A549 (cell line): ENCODE results near the gene GFY. TPM values are rescaled to one million over a fixed set of nuclear protein-coding genes. Genes with fewer than 3 reads are reported as not detected.

Experiments used
- ATAC-seq, 2 experiments: fragments of 200-7000 bp in 1 of 2; fragments of >200 bp in 1 of 2; cut with Nextera tagmentation in 1 of 2; cut with Tn5 transposase in 1 of 2; 3 replicates each; pipeline versions ENCODE4 v1.8.0 to v1.9.1; 2018 to 2020; ENCODE audit warnings: mild to moderate bottlenecking in 1 of 2, moderate library complexity in 1 of 2
- CTCF ChIA-PET: fragments of 300-600 bp; sonication (Branson Sonifier 250); formaldehyde crosslinking; extraction: SDS; loops from one replicate; lab custom pipeline; 2021; ENCODE audit warnings: antibody characterized with exemption, inconsistent platforms; lab: Yijun Ruan, JAX
- POLR2A ChIA-PET: fragments of 350-600 bp; formaldehyde crosslinking; extraction: SDS; loops from one replicate; lab custom pipeline; 2021; ENCODE audit warnings: antibody characterized with exemption, inconsistent platforms; lab: Yijun Ruan, JAX
- DNase-seq, 2 experiments: peaks; one replicate each; pipeline versions ENCODE4 v3.0.0 to v3.0.0-alpha.2; 2011 to 2016; ENCODE audit warnings: low read depth in 1 of 2, low spot score in 1 of 2
- FAIRE-seq: peaks from 2 replicates; lab custom pipeline; 2011; peaks lifted over from hg19 to GRCh38; lab: Jason Lieb, UNC
- H3K27ac ChIP-seq, 2 experiments: fragments of >200 bp; sonication (Bioruptor Twin); formaldehyde crosslinking; 3 replicates each; pipeline ENCODE4 v1.5.1; 2016 to 2017
- H3K4me1 ChIP-seq: fragments of >200 bp; sonication (Bioruptor Twin); formaldehyde crosslinking; 3 replicates; pipeline ENCODE4 v1.6.1; 2016
- H3K4me2 ChIP-seq: fragments of >200 bp; sonication (Bioruptor Twin); formaldehyde crosslinking; 3 replicates; pipeline ENCODE4 v1.6.1; 2016
- H3K4me3 ChIP-seq: fragments of >200 bp; sonication (Bioruptor Twin); formaldehyde crosslinking; 3 replicates; pipeline ENCODE4 v1.5.1; 2016
- H3K9me3 ChIP-seq: fragments of >200 bp; sonication (Bioruptor Twin); formaldehyde crosslinking; 3 replicates; pipeline ENCODE4 v1.6.1; 2016
- CBX8 ChIP-seq: fragments of 200-600 bp; sonication (generic); IDR thresholded peaks from 2 replicates; pipeline ENCODE4 v1.6.1; 2016
- CEBPB ChIP-seq, 2 experiments: fragments of >200 bp in 1 of 2; sonication (Bioruptor Twin) in 1 of 2; formaldehyde crosslinking in 1 of 2; IDR thresholded peaks; 2 replicates each; pipeline ENCODE4 v1.6.1; 2012 to 2016
- EHMT2 ChIP-seq: fragments of 200-600 bp; sonication (generic); IDR thresholded peaks from 2 replicates; pipeline ENCODE4 v1.6.1; 2016; ENCODE audit warnings: antibody characterized with exemption, low read depth, mild to moderate bottlenecking, moderate library complexity
- EP300 ChIP-seq, 2 experiments: fragments of >200 bp; sonication (Bioruptor Twin); formaldehyde crosslinking; IDR thresholded peaks; 2 replicates in 1 of 2; 3 replicates in 1 of 2; pipeline ENCODE4 v1.6.1; 2016 to 2017
- ESRRA ChIP-seq: fragments of 150-350 bp; IDR thresholded peaks from 2 replicates; pipeline ENCODE4 v1.6.1; 2014; ENCODE audit warnings: mild to moderate bottlenecking, low read length, borderline replicate concordance
- FOSL2 ChIP-seq, 2 experiments: fragments of 450-650 bp in 1 of 2; fragments of >200 bp in 1 of 2; sonication (Bioruptor Twin) in 1 of 2; formaldehyde crosslinking; IDR thresholded peaks; 2 replicates each; pipeline versions ENCODE4 v1.5.0 to v1.6.1; 2016 to 2020; ENCODE audit warnings: mild to moderate bottlenecking in 1 of 2, moderate library complexity in 1 of 2
- FOXS1 ChIP-seq: fragments of 250-450 bp; sonication (Bioruptor Pico); IDR thresholded peaks from 2 replicates; pipeline ENCODE4 v1.5.0; 2020; ENCODE audit warnings: mild to moderate bottlenecking, moderate library complexity
- GATA3 ChIP-seq: IDR thresholded peaks from 2 replicates; pipeline ENCODE4 v1.6.1; 2012; ENCODE audit warnings: borderline replicate concordance
- HEYL ChIP-seq: fragments of 250-450 bp; sonication (Bioruptor Pico); IDR thresholded peaks from 2 replicates; pipeline ENCODE4 v1.8.0; 2021; ENCODE audit warnings: mild to moderate bottlenecking, moderate library complexity
- HOXA7 ChIP-seq: fragments of 250-450 bp; sonication (Bioruptor Pico); IDR thresholded peaks from 2 replicates; pipeline ENCODE4 v1.5.0; 2020; ENCODE audit warnings: mild to moderate bottlenecking, moderate library complexity
- JUN ChIP-seq, 2 experiments: fragments of >200 bp; sonication (Bioruptor Twin); formaldehyde crosslinking; IDR thresholded peaks; 2 replicates in 1 of 2; 3 replicates in 1 of 2; pipeline ENCODE4 v1.6.1; 2016 to 2017
- JUNB ChIP-seq: fragments of >200 bp; sonication (Bioruptor Twin); formaldehyde crosslinking; IDR thresholded peaks from 2 replicates; pipeline ENCODE4 v1.6.1; 2016
- KDM1A ChIP-seq: fragments of 200-600 bp; sonication (generic); IDR thresholded peaks from 2 replicates; pipeline ENCODE4 v1.6.1; 2016; ENCODE audit warnings: low read depth, mild to moderate bottlenecking
- KDM5A ChIP-seq: fragments of 200-600 bp; sonication (generic); IDR thresholded peaks from 2 replicates; pipeline ENCODE4 v1.6.1; 2016; ENCODE audit warnings: antibody characterized with exemption, mild to moderate bottlenecking
- NFE2L2 ChIP-seq: fragments of 150-350 bp; conservative IDR thresholded peaks from 2 replicates; pipeline ENCODE4 v1.6.1; 2014; ENCODE audit warnings: low read length
- PHF8 ChIP-seq: fragments of 200-600 bp; sonication (generic); IDR thresholded peaks from 2 replicates; pipeline ENCODE4 v1.6.1; 2016; ENCODE audit warnings: low read depth, mild to moderate bottlenecking, antibody characterized with exemption, moderate library complexity, borderline replicate concordance
- POLR2A ChIP-seq: IDR thresholded peaks from 2 replicates; pipeline ENCODE4 v1.6.1; 2012; ENCODE audit warnings: mild to moderate bottlenecking, low read length
- RCOR1 ChIP-seq: fragments of 150-350 bp; IDR thresholded peaks from 2 replicates; pipeline ENCODE4 v1.6.1; 2014; ENCODE audit warnings: antibody characterized with exemption, low read length, low read depth
- RFX5 ChIP-seq: fragments of 450-650 bp; IDR thresholded peaks from 2 replicates; pipeline ENCODE4 v1.7.1; 2014; ENCODE audit warnings: antibody characterized with exemption, mild to moderate bottlenecking, moderate library complexity
- RNF2 ChIP-seq: fragments of 200-600 bp; sonication (generic); IDR thresholded peaks from 2 replicates; pipeline ENCODE4 v1.6.1; 2016; ENCODE audit warnings: low read depth, mild to moderate bottlenecking, antibody characterized with exemption, moderate library complexity, borderline replicate concordance
- SREBF2 ChIP-seq: fragments of 450-650 bp; IDR thresholded peaks from 2 replicates; pipeline ENCODE4 v1.6.1; 2014; ENCODE audit warnings: mild to moderate bottlenecking, moderate library complexity
- ZC3H11A ChIP-seq: fragments of 450-650 bp; IDR thresholded peaks from 2 replicates; pipeline ENCODE4 v1.6.1; 2014; ENCODE audit warnings: antibody characterized with exemption, mild to moderate bottlenecking
- ZFP36 ChIP-seq: fragments of 450-650 bp; IDR thresholded peaks from 2 replicates; pipeline ENCODE4 v1.6.1; 2014; ENCODE audit warnings: borderline replicate concordance; ENCODE audit not compliant: partially characterized antibody
- WGBS: methylation state at CpG from one replicate; pipeline ENCODE4 v1.1.6; 2017; ENCODE audit errors: missing lambda C conversion rate; 5-methylcytosine and 5-hydroxymethylcytosine counted together
- polyA minus RNA-seq: library from RNA; depleted of rRNA, polyadenylated mRNA; stranded (reverse); fragments of >200 nt; gene quantifications from 2 replicates; pipeline ENCODE4 v1.2.3, GENCODE V29; 2011; rRNA and poly(A)+ RNA removed
- polyA plus RNA-seq, 4 experiments: library from polyadenylated mRNA; depleted of rRNA in 3 of 4; stranded (reverse); fragments of >200 nt; fragmentation: RNase III in 1 of 4; extraction: RNeasy Plus Mini Kit Qiagen cat#74134 plus additional on column Dnase treatment in 1 of 4; gene quantifications; 2 replicates in 3 of 4; 3 replicates in 1 of 4; pipeline ENCODE4 v1.2.3, GENCODE V29; 2011 to 2017
- TF ChIP-seq, protein P1 (sequence below): fragments of 150-350 bp; IDR thresholded peaks from 2 replicates; pipeline ENCODE4 v1.6.1; 2014; ENCODE audit warnings: low read depth, mild to moderate bottlenecking, low read length
- TF ChIP-seq, protein P2 (sequence below): fragments of >200 bp; sonication (Bioruptor Twin); formaldehyde crosslinking; IDR thresholded peaks from 2 replicates; pipeline ENCODE4 v1.6.1; 2016
- TF ChIP-seq, protein P3 (sequence below): IDR thresholded peaks from 2 replicates; pipeline ENCODE4 v1.6.1; 2012; ENCODE audit warnings: low read depth, borderline replicate concordance

The GFY gene, protein sequence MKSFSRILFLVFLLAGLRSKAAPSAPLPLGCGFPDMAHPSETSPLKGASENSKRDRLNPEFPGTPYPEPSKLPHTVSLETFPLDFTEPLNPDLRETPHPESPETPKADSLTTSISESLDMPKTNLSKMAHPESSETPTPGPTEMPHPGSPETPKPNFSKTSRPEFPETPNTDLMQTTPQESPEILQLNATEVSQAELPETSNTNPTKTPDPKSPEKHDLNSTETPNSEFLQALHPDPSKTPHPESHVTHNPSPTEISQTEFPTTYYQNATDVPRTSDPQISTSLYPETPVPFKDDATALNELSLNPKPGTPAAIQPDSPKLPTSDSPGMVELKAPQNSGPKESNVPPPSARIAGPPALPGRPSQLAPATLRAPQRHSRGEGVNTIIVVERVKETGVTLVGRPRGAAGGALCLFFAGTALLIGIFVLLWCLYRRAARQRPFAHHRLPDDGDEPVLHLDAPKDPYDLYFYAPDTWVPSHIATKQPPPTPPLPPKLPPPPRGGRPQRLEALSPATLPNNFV
- polyA plus RNA-seq (2011; rRNA removed) = 0.06 TPM in 1 of 2 replicates, not detected in the other
- 0.09 and 0.10 TPM in 2 replicates for polyA plus RNA-seq (2012; cell fraction: cytosol; rRNA removed)
- polyA plus RNA-seq (2012; cell fraction: nucleus; rRNA removed) = 0.14 TPM in 1 of 2 replicates, not detected in the other
- 0.16 to 0.18 TPM in 2 of 3 replicates, not detected in the other for polyA plus RNA-seq (2017; fragmentation: RNase III; extraction: RNeasy Plus Mini Kit Qiagen cat#74134 plus additional on column Dnase treatment)
- polyA minus RNA-seq = not detected in 2 replicates

DNA sequence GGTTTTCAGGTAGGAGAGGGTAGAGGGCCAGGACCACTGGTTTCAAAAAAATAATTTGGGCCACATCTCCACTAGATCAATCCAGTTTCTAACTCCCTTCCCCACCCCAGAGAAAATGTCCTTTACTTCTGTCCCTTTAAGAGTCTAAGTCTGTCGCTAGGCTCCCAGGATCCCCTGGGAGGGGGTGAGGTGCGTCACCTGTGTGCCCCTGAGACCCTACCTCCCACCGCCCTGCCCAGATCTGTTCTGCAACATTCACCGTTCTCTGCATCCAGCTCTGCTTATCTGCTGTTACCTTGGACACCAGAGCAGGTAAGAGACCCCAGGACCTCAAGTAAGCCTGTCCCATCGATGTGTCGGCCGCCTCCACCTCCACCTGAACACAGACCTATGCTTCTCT is at the start of gene GFY:
GFY (plus strand) TSS at position 211 of the 400 bp plus-strand sequence. CDS start 1,043 bp downstream, outside the sequence.
- WGBS = 54% methylated on average over 7 of the region's 7 CpGs
- ChIA-PET CTCF (interaction anchor here (0.6 to 13.8 kb wide), 11 partner anchors 8 to 199 kb away, joined by 3 to 141 read pairs (median 7); partner anchors contain the start of gene PIH1D1), POLR2A (interaction anchor here (1.6 kb wide), 1 partner anchor 63 kb away, joined by 3 read pairs; the partner anchor contains the start of gene TEAD2)
- DNase-seq (no peak), ATAC-seq (no peak), FAIRE-seq (no peak)
- H3K4me2 ChIP-seq = peak within 1 kb of the TSS; percentile 52; the same call in 2 of the 3 replicates
- no peak within 1 kb of the TSS for H3K4me3 ChIP-seq
- no peak for TF ChIP-seq CBX8
- TF ChIP-seq KDM5A = no peak
- no peak for TF ChIP-seq HEYL
- no peak for TF ChIP-seq JUNB
- no peak for TF ChIP-seq JUN (IDR thresholded peaks at IDR 0.05)
- TF ChIP-seq SREBF2 = no peak
- no peak for TF ChIP-seq ZC3H11A
- TF ChIP-seq PHF8 = no peak
- TF ChIP-seq FOXS1 (CRISPR knock-in tag) = no peak
- no peak for TF ChIP-seq FOSL2 (IDR thresholded peaks at IDR 0.05)
- no peak for TF ChIP-seq FOSL2 (CRISPR knock-in tag; IDR thresholded peaks at IDR 0.05)
- TF ChIP-seq NFE2L2 = no peak
- no peaks in the 10 kb centered on the region for H3K9me3 ChIP-seq
- peaks cover 37% of the 10 kb centered on the region for H3K4me1 ChIP-seq
- H3K27ac ChIP-seq = no peak within 1 kb of the TSS

DNA sequence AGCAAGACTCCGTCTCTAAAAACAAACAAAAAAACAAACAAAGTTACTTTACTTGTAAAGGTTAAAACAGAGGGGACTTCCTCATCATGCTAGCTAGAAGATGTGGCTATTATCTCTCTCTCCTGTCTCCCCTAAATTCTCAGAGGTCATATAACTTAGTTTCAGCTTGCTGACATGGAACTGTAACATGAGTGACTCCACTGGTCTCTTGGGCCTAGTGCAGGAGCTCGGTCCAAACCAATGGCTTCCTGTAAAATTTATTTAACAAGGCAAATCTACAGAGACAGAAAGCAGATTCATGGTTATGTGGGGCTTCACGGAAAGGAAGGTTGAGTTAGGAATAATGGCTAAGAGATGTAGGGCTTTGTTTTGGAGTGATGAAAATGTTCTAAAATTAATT is 46.7 kb upstream of the GFY start:
- H3K9me3 ChIP-seq = peaks cover 22% of the 10 kb centered on the region
- DNase-seq (no peak), FAIRE-seq (no peak), ATAC-seq (no peak)
- ChIA-PET POLR2A (interaction anchor here (1.0 kb wide), 1 partner anchor 10 kb away, joined by 3 read pairs; the partner anchor contains the start of gene KASH5), CTCF (interaction anchor here (0.9 to 12.9 kb wide), 6 partner anchors 12 to 152 kb away, joined by 3 to 108 read pairs (median 4); partner anchors contain the start of gene KASH5)
- 80% methylated on average over 3 of the region's 3 CpGs for WGBS
- H3K4me3 ChIP-seq = no peak overlapping the region
- TF ChIP-seq RCOR1 = no peak
- TF ChIP-seq EHMT2 = no peak
- no peak for TF ChIP-seq GATA3
- TF ChIP-seq KDM1A = no peak
- TF ChIP-seq RFX5 = no peak
- no peak for TF ChIP-seq ESRRA
- TF ChIP-seq HOXA7 = no peak
- TF ChIP-seq, protein P1, sequence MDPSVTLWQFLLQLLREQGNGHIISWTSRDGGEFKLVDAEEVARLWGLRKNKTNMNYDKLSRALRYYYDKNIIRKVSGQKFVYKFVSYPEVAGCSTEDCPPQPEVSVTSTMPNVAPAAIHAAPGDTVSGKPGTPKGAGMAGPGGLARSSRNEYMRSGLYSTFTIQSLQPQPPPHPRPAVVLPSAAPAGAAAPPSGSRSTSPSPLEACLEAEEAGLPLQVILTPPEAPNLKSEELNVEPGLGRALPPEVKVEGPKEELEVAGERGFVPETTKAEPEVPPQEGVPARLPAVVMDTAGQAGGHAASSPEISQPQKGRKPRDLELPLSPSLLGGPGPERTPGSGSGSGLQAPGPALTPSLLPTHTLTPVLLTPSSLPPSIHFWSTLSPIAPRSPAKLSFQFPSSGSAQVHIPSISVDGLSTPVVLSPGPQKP = no peak
- TF ChIP-seq ZFP36 = no peak
- no peak for TF ChIP-seq POLR2A
- TF ChIP-seq, protein P2, sequence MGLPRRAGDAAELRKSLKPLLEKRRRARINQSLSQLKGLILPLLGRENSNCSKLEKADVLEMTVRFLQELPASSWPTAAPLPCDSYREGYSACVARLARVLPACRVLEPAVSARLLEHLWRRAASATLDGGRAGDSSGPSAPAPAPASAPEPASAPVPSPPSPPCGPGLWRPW = no peak
- TF ChIP-seq CEBPB (IDR thresholded peaks at IDR 0.05) = no peak
- no peak for TF ChIP-seq RNF2
- TF ChIP-seq PHF8 = no peak
- TF ChIP-seq, protein P3, sequence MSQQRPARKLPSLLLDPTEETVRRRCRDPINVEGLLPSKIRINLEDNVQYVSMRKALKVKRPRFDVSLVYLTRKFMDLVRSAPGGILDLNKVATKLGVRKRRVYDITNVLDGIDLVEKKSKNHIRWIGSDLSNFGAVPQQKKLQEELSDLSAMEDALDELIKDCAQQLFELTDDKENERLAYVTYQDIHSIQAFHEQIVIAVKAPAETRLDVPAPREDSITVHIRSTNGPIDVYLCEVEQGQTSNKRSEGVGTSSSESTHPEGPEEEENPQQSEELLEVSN = no peak
- TF ChIP-seq EP300 (IDR thresholded peaks at IDR 0.05) = no peak
- TF ChIP-seq SREBF2 = no peak
- H3K4me2 ChIP-seq = no peak overlapping the region
- no peaks in the 10 kb centered on the region for H3K4me1 ChIP-seq
- no peak overlapping the region for H3K27ac ChIP-seq
